ENCODE measurements around the gene CELSR1. TPM values are rescaled to one million over a fixed set of nuclear protein-coding genes. Genes with fewer than 3 reads are reported as not detected.
A peak's percentile ranks its signal among the peaks of the same experiment; 100 is the strongest.

The CELSR1 gene
- total and polyA plus RNA-seq, 12 donors = 0.11 to 4.3 (median 1.9) TPM

GRCh38 chr22:46386312-46386711 lies 151.1 kb downstream of the CELSR1 start:
- no peaks in the 10 kb centered on the region for H3K36me3 ChIP-seq (replicated peaks in 1 of 2)
- TF ChIP-seq POLR2A (IDR thresholded peaks at IDR 0.05) = no peak
- no peak for TF ChIP-seq CTCF (IDR thresholded peaks at IDR 0.05)
- H3K9me3 ChIP-seq (replicated peaks in 1 of 3) = no peaks in the 10 kb centered on the region
- H3K4me1 ChIP-seq (replicated peaks in 1 of 2) = no peaks in the 10 kb centered on the region
- WGBS, 4 donors = 93 to 95% (median 95%) methylated on average over 23 to 27 of the region's 27 CpGs
- no peak overlapping the region for H3K27ac ChIP-seq
- no peak overlapping the region for H3K4me3 ChIP-seq
- no peaks in the 10 kb centered on the region for H3K27me3 ChIP-seq
- DNase-seq = no peak
- intact Hi-C loops (cut with DNase I) = no loop called here

- Histone ChIP-seq H3K27me3 (no peaks in the 10 kb centered on the region), H3K4me3 (no peak overlapping the region), H3K36me3 (replicated peaks in 1 of 2) (no peaks in the 10 kb centered on the region)
Observed at GRCh38 chr22:46382524-46382923, 154.9 kb downstream of the CELSR1 start.

DNA sequence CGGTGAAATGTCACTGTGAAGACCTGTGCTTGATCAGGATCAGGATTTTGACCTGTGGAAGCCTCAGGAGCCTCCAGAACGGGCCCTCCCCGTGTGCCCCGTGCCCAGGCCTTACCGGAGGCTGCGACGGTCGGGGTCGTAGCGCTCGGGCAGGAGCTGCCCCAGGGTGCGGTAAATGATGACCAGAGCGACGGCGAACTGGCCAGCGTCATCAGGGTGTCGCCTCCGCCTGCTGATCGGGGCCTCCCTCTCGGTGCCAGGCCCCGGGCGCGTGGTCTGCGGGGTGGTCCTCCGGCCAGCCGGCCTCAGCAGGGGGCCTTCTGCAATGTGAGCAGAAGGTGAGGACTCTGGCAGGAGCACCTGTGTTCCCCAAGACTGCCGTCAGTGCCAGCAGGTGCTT lies 155.7 kb downstream of the CELSR1 start:
- Histone ChIP-seq H3K27ac (no peak overlapping the region), H3K4me1 (replicated peaks in 1 of 2) (peaks cover 6 to 13% of the 10 kb centered on the region in 2 donors), H3K27me3 (no peaks in the 10 kb centered on the region), H3K36me3 (replicated peaks in 1 of 2) (no peaks in the 10 kb centered on the region), H3K4me3 (no peak overlapping the region), H3K9me3 (replicated peaks in 1 of 3) (no peaks in the 10 kb centered on the region)
- 83 to 97% (median 93%) methylated on average over 1 to 27 of the region's 27 CpGs for WGBS, 4 donors
- no peak for DNase-seq
- intact Hi-C loops (cut with DNase I) = no loop called here
- no peak for TF ChIP-seq POLR2A (IDR thresholded peaks at IDR 0.05)
- TF ChIP-seq CTCF (IDR thresholded peaks at IDR 0.05) = no peak

More at GRCh38 chr22:46382524-46382923, 154.9 kb downstream of the CELSR1 start:
- no peak for DNase-seq
- intact Hi-C loops (cut with DNase I) = no loop called here
- 83 to 97% (median 89%) methylated on average over 12 to 15 of the region's 15 CpGs for WGBS, 4 donors
- Histone ChIP-seq H3K27ac (no peak overlapping the region), H3K4me1 (replicated peaks in 1 of 2) (peaks cover 6 to 8% of the 10 kb centered on the region in 2 donors), H3K9me3 (replicated peaks in 1 of 3) (no peaks in the 10 kb centered on the region)
- TF ChIP-seq CTCF (IDR thresholded peaks at IDR 0.05) (no peak), POLR2A (IDR thresholded peaks at IDR 0.05) (no peak)

GRCh38 chr22:46381142-46381541 lies 156.3 kb downstream of the CELSR1 start:
- WGBS, 4 donors = 35 to 60% (median 55%) methylated on average over 4 to 5 of the region's 5 CpGs
- Histone ChIP-seq H3K27ac (no peak overlapping the region), H3K27me3 (no peaks in the 10 kb centered on the region), H3K4me1 (replicated peaks in 1 of 2) (peaks cover 6 to 13% of the 10 kb centered on the region in 2 donors), H3K9me3 (replicated peaks in 1 of 3) (peaks cover 0 to 3% (median 0%) of the 10 kb centered on the region in 3 donors), H3K36me3 (replicated peaks in 1 of 2) (no peaks in the 10 kb centered on the region), H3K4me3 (no peak overlapping the region)
- DNase-seq = peak in 6 of 7 donors; percentile 36 to 72 (median 56)
- no peak for TF ChIP-seq POLR2A (IDR thresholded peaks at IDR 0.05)
- no peak for TF ChIP-seq CTCF (IDR thresholded peaks at IDR 0.05)
- intact Hi-C loops (cut with DNase I) = no loop called here

Measured in adrenal gland (tissue), 12 donors.